GM18858 (cell line): ENCODE data around the gene HERC4.
"Not testable (repeated sequence)": the region's sequence is repeated elsewhere in the genome, so short reads cannot be mapped to it uniquely, and the experiment has no call there.

ENCODE experiments used
- ATAC-seq: cut with Tn5 transposase; IDR thresholded peaks from one replicate; pipeline ENCODE4 v1.9.1; 2021; ENCODE audit not compliant: unreplicated experiment

Gene HERC4

DNA sequence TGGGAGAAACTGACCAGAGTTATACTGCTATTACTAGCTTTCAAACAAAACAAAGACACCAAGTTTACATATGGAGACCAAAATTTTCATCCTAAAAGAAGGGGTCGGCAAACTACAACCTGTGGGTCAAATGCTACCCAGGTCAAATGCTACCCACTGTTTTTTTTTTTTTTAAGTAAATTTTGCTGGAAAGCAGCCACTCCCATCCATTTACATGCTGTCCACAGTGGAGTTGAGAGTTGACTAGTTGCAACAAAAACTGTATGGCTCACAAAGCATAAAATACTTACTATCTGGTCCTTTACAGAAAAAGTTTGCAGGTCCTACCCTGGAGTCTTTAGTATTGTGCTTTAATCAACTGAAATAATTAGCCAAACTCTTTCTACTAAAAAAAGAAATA, 99.2 kb downstream of the HERC4 start:
- ATAC-seq: no peak

DNA sequence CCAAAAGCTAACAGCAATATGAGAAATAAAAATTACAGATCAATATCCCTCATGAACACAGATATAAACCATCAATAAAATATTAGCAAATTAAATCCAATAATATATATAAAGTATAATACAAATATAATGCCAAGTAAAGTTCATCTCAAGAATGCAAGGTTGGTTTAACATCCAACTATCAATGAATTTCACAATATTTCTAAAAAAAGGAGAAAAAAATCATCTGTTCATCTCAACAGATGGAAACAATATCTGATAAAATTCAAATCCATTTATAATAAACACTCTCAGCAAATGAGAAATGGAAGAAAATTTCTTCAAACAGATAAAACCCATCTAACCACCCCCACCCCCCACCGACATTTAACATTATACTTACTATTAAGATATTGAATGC, 103.8 kb downstream of the HERC4 start:
- ATAC-seq: no peak

DNA sequence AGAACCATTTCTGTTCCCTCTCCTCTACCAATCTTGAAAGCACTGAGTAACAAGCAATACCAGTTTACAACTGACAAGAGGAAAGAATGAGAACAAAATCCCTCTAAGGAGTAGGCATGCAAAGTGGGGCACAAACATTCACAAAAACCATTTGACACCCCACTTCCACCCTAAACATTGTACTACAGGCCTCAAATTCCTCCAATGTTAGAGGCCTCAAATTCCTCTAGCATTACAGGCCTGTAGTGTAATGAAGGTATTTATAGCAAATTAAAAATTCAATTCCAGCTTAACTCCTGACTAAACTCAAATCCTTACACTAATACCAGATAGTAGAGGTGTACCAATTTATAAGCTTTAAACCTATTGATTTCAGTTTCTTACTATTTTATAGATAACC, 105.2 kb downstream of the HERC4 start:
- ATAC-seq: no peak

DNA sequence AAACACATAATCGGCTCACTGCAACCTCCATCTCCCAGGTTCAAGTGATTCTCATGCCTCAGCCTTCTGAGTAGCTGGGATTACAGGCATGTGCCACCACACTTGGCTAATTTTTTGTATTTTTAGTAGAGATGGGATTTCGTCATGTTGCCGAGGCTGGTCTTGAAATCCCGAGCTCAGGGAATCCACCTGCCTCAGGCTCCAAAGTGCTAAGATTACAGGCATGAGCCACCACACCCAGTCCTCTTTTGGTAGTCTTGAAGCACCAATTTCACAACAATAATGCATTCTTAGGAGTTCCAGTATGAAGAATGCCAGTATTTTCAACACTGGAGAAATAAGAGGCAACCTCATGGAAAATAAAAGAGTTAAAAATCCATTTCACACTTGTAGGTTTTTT, 109.0 kb downstream of the HERC4 start:
- not testable (repeated sequence) for ATAC-seq

DNA sequence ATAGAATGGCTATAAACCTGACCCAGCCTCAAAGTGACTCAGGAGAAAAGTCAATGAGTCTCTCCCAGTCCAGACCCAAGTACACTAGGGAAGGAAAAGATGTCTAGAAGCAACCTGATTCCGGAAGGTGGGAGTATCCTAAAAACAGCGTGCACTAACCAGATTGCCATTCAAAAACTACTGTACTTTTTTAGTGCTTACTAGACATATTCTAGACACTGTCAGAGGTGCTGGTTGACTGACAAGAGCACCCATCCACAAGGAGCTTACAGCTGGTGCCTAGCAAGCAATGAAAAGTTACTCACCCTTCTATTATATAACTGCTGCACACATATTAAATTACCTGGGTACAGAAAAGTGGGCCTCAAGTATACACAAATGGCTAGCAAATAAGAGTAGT, 109.6 kb downstream of the HERC4 start:
- ATAC-seq: no peak

DNA sequence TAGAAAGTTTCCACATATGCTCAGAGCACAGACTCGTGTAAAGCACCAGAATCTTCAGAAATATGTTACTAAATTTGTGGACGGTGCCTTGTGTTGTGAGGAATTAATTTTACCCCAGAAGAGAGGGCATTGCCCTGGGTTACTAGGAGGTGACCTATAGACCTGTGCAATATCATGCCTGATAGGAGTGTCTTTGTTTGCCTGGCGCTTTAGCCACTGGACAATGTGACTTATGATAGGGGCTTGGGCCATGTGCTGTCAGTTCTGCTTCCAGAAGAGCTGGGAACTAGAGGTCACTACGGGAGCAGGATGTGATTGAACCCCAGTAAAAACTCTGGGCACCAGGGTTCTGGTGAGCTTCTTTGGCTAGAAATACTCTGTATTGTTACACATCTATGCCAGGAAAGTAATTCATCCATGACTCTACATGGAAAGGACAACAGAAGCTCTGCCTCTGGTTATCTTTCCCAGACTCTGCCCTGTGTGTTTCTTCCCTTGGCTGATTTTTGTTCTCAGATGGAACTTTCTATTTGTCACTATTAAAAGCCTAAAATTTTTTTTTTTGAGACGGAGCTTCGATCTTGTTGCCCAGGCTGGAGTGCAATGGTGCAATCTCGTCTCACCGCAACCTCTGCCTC, 115.1 kb downstream of the HERC4 start:
- ATAC-seq: no peak

DNA sequence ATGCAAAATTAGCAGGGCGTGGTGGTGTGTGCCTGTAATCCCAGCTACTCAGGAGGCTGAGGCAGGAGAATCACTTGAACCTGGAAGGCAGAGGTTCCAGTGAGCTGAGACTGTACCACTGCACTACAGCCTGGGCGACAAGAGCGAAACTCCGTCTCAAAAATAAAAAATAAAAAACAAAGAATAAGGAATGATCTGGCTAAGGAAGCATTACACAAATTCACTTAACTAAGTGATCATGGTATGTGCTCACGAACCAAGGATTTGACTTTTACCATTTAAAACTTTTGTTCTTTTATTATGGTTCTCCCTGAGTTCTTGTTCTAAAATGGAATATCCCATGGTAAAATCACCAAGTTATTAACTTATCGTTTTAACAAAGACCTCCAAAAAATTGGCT, 119.5 kb downstream of the HERC4 start:
- no peak for ATAC-seq

DNA sequence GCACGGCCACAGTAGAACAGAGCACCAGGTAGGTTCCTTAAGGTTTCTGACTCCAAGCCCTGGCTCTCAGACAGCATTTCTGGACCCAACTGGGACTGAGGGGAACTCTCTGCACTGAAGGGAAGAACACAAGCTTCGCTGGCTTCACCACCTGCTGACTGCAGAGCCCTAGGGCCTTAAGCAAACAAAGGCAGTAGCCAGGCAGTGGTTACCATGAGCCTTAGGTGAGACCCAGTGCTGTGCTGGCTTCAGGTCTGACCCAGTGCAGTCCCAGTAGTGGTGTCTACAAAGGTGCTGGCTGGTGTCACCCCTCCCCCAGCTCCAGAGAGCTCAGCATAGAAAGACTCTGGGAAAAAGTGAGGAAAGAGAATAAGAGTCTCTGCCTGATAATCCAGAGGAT, 131.2 kb downstream of the HERC4 start:
- no peak for ATAC-seq

DNA sequence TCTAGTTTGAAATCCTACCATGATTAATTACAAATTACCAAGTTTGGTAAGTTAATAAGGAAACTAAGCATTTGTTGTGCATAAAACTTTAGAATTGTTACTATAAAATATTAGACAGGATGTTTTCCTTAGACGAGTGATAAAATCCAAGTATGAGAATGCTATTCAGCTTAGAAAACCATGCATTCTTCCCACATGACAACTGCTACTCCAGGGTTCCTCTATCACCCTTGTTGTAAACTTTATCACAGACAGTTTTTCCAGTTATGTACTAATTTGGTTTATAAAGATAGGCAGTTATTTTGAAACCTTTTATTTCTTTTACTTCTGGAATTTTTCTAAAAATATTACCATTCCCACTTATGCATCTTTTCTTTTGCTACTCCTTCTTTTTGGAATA, 138.7 kb downstream of the HERC4 start:
- no peak for ATAC-seq

DNA sequence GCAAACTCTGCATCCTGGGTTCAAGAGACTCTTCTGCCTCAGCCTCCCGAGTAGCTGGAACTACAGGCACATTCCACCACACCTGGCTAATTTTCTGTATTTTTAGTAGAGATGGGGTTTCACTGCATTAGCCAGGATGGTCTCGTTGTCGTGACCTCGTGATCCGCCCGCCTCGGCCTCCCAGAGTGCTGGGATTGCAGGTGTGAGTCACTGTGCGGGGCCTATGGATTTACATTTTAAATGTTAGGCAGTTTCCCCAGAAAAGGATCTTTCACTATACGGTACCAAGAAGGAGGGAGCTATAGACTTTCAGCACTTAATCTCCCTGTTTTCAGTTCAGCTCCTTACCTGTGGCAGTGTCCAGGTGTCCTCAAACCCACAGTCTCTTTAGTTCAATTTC, 139.9 kb downstream of the HERC4 start:
- no peak for ATAC-seq

DNA sequence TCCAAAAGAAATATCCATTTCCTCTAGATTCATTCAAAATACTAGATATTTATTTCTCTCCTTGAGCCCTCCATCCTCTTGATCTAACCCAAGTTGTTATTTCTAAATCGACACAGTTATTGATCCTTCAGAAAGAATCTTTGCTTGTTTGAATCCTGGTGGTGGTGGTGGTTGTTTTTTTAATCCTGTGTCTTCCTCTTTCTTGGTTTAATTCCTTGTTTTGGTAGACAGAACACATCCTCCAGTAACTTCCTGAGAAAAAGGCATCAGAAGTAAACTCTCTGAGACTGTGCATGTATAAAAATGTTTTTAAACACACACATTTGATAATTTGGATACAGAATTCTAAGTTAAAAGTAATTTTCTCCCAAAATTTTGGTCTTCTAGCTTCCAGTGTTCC, 140.7 kb downstream of the HERC4 start:
- no peak for ATAC-seq

DNA sequence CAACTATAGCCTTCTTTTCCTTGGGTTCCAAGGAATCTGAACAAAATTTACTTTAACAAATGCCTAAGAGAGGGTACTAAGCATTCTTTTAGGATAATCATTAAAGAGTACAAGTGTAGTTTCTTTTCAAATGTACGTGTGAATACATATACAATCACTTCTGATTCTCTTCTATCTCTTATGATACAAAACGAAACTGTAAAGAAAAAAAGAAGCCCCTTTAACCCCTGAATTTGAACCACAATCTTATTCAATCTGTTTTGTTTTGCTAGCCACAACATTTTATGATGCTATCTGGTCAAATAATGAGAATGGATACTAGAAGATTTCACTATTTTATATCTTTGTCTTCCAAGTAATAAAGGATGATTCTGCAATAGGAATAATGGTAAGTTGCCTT, 141.9 kb downstream of the HERC4 start:
- ATAC-seq: no peak

DNA sequence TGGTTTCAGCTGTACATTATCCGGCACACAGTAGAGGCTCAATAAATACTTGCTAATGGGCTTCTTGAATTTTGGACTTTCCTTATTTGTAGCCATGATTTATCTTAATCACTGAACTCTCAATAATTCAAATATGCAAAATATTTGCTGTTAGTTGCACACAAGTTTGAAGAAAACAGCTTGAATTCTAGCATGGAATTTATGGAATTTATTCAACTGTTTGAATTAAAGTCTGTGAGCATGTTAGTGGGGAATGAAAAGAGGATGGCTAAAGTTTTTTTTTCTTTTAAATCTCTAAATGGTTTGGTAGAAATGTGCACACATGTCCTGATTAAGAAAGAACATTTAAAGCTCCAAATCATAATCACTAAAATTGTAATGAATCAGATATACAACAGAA, 148.1 kb downstream of the HERC4 start:
- ATAC-seq: no peak

DNA sequence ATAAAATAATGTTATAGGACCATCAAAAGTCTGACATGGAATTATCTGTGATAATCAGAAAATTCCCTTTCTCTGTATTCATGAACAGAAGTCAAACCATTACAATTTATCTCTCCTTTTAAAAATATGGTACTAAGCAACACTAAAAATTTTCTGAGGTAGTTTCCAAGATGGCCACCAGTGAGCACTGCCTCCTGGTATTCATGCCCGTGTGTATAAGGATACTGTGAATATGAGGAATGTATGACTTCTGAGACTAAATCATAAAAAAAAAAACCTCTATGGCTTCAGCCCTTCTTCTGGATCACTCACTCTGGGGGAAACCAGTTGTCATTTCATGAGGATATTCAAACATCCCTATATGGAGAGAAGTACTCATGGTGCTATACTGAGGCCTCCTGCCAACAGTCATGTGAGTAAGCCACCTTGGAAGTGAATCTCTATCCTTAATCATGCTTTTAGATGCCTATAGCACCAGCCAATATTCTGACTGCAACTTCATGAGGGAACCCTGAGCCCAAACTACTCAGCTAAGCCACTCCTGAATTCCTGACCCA, 149.6 kb downstream of the HERC4 start:
- ATAC-seq: no peak

DNA sequence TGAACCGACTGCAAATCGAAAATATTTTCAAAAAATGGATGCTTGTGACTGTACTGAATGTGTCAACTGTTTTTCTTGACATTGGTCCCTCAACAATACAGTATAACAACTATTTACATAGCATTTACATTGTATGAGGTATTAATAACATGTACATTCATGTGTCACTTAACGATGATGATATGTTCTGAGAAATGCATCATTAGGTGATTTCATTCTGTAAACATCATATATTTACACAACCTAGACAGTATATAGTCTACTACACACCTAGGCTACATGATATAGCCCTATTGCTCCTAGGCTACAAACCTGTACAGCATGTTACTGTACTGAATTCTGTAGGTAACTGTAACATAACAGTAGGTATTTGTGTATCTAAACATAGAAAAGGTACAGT, 150.9 kb downstream of the HERC4 start:
- no peak for ATAC-seq

DNA sequence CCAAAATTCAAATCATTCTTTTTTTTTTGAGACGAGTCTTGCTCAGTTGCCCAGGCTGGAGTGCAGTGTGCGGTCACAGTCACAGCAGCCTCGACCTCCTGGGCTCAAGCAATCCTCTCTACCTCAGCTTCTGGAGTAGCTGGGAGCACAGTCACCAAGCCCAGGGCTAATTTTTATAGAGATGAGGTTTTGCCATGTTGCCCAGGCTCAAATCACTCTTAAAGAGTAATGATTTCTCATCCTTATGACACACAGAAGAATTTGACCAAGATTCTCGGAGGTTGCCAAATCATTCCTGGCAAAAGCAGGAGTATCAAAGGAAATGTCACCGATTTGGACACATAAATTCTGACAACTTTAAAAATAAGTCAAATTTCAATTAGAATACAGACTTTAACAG, 151.5 kb downstream of the HERC4 start:
- no peak for ATAC-seq

DNA sequence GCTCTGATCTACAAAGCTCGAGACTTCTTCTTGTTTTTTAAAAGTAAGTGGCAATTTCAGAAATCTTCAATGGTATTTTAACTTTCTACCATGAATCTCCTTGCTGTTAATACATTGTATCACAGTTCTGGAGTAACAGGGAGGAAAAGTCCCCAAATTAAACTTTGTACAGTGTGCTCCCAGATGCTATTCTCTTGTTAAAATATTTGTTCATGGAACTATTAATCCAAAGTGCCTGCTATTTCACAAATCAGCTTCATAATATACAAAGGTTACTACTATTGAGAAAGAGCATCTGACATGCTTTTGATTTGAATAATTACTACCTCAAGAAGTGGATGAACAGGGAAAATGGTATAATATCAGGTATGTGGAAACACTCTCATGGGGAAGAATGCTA, 154.0 kb downstream of the HERC4 start:
- no peak for ATAC-seq

DNA sequence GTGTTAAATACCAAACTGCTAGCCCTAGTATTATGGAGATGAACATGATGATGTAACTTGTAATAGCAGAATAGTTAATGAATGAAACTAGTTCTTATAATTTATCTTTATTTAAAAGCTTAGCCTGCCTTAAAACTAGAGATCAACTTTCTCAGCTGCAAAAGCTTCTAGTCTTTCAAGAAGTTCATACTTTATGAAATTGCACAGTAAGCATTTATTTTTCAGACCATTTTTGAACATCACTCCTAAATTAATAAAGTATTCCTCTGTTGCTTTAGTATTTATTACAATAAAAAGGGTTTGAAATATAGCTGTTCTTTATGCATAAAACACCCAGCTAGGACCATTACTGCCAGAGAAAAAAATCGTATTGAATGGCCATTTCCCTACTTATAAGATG, 157.4 kb downstream of the HERC4 start:
- ATAC-seq: no peak

DNA sequence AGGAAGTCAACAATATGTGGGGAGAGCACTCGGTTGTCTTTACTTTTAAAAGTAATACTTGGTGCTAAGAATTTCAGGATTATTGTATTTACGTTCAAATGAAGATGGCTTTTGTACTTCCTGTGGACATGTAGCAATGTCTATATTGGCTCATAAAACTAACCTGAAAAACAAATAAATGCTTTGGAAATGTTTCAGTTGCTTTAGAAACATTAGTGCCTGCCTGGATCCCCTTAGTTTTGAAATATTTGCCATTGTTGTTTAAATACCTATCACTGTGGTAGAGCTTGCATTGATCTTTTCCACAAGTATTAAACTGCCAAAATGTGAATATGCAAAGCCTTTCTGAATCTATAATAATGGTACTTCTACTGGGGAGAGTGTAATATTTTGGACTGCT, 157.9 kb downstream of the HERC4 start:
- ATAC-seq: no peak

DNA sequence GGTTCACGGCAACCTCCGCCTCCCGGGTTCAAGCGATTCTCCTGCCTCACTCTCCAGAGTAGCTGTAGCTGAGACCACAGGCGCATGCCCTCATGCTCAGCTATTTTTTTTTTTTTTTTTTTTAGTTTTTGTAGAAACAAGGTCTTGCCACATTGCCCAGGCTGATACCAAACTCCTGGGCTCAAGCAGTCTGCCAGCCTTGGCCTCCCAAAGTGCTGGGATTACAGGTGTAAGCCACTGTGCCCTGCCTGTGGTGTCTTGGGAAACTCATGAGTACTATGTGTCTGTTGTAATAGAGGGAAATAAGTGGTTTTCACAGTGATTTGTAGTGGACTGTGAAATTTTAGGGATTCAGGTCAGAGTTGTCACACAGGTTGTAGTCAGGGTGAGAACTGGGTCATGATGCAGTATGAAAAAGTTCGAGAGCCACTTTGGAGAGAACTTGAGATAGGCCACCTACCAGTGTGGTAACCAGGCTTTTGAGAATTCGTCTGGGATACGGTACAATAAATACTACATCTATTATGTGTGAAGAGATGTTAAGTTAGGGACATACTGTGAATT, 160.2 kb downstream of the HERC4 start:
- ATAC-seq: no peak

DNA sequence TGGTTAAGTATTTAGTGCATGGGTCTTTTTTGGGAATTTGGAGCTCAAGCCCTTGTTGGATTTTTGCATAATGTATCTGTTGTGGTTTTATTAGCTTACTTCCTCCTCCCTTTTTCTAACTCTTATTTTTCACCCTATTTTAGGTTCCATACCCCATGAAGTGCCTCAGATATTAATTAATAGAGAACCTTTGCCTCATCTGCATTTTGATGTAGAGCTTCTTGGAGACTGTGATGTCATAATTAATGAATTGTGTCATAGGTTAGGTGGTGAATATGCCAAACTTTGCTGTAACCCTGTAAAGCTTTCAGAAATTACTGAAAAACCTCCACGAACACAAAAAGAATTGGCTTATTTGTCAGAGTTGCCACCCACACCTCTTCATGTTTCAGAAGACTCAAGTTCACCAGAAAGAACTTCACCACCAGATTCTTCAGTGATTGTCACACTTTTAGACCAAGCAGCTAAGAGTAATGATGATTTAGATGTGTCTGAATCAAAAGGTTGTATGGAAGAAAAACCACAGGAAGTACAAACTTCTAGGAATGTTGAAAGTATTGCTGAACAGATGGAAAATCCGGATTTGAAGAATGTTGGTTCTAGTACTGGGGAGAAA, 162.6 kb downstream of the HERC4 start:
- no peak for ATAC-seq

DNA sequence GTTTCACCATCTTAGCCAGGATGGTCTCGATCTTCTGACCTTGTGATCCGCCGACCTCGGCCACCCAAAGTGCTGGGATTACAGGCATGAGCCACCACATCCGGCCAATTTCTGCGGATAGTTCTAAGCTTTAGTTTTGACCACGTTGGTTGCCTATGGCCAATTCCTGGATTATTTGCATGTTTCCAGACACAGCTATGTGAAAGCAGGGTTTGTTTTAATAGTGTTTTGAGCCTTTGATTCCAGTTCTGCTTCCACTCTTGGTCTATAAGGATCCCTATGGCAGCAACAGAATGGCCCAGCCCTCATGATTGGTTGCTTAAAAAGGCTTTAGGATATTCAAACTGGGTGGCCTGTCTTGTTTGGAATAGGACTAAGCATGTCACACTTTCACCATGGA, 171.5 kb downstream of the HERC4 start:
- no peak for ATAC-seq

DNA sequence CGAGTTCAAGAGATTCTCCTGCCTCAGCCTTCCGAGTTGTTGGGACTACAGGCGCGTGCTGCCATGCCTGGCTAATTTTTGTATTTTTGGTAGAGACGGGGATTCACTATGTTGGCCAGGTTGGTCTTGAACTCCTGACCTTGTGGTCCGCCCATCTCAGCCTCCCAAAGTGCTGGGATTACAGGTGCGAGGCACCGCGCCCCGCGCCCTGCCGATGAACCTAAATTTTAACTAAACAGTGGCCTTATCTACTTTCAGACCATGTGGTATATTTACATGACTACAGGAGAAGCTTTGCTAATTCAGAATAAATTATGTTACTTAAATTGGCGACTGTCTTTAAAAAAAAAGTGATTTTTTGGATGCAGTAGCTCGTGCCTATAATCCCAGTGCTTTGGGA, 181.4 kb downstream of the HERC4 start:
- ATAC-seq: no peak
